ENCODE measurements around the gene CBX1. TPM values are rescaled to one million over a fixed set of nuclear protein-coding genes. Genes with fewer than 3 reads are reported as not detected.
A peak's percentile ranks its signal among the peaks of the same experiment; 100 is the strongest.

CBX1 gene
- total and polyA plus RNA-seq, 2 of the 13 experiments (the other 11 are each of a cell fraction or from before 2014, with no cell fraction given) = 17.8 to 108 TPM

GRCh38 chr17:48048384-48049126 lies 52.7 kb downstream of the CBX1 start (continued):
- TF ChIP-seq MAX (IDR thresholded peaks at IDR 0.05) (peak; percentile 67), SP1 (IDR thresholded peaks at IDR 0.05) (no peak), SP1 (CRISPR knock-in tag; IDR thresholded peaks at IDR 0.05) (peak; percentile 36; the same call in 1 of the 2 replicates), KDM5B (CRISPR knock-in tag; IDR thresholded peaks at IDR 0.05; ENCODE audit: borderline replicate concordance) (peak; percentile 95), HDAC1 (CRISPR knock-in tag; IDR thresholded peaks at IDR 0.05) (peak; percentile 63), ZNF501 (CRISPR knock-in tag; IDR thresholded peaks at IDR 0.05) (peak; percentile 36), KLF12 (CRISPR knock-in tag; IDR thresholded peaks at IDR 0.05; ENCODE audit: borderline replicate concordance) (peak; percentile 75), MZF1 (CRISPR knock-in tag; IDR thresholded peaks at IDR 0.05; ENCODE audit: borderline replicate concordance) (0 out of 2 replicates have a peak, but pooled peaks have one; percentile 2), KLF13 (CRISPR knock-in tag; IDR thresholded peaks at IDR 0.05) (peak; percentile 76; the same call in 1 of the 2 replicates), ZNF891 (CRISPR knock-in tag; IDR thresholded peaks at IDR 0.05) (peak; percentile 38; the same call in 1 of the 2 replicates), CBX5 (CRISPR knock-in tag; IDR thresholded peaks at IDR 0.05; ENCODE audit: borderline replicate concordance) (peak; percentile 4; the same call in 1 of the 2 replicates), ZNF704 (CRISPR knock-in tag; IDR thresholded peaks at IDR 0.05; ENCODE audit: borderline replicate concordance) (no peak), HOXD1 (CRISPR knock-in tag; IDR thresholded peaks at IDR 0.05) (no peak), SNAPC2 (CRISPR knock-in tag; IDR thresholded peaks at IDR 0.05) (peak; percentile 30; the same call in 1 of the 2 replicates), WIZ (CRISPR knock-in tag; IDR thresholded peaks at IDR 0.05) (no peak), TAF1 (CRISPR knock-in tag; IDR thresholded peaks at IDR 0.05) (peak; percentile 92), KDM2A (CRISPR knock-in tag; IDR thresholded peaks at IDR 0.05; ENCODE audit: borderline replicate concordance, low read depth) (peak; percentile 83), ZNF703 (CRISPR knock-in tag; IDR thresholded peaks at IDR 0.05; ENCODE audit: borderline replicate concordance) (no peak; the same call in 1 of the 2 replicates), ZNF317 (CRISPR knock-in tag; IDR thresholded peaks at IDR 0.05) (peak; percentile 50), ZNF746 (CRISPR knock-in tag; IDR thresholded peaks at IDR 0.05) (peak; percentile 32; the same call in 1 of the 2 replicates), PREB (CRISPR knock-in tag; IDR thresholded peaks at IDR 0.05) (no peak), GATAD1 (CRISPR knock-in tag; IDR thresholded peaks at IDR 0.05) (peak; percentile 29), FOSL2 (CRISPR knock-in tag; IDR thresholded peaks at IDR 0.05) (peak; percentile 25), ZNF34 (CRISPR knock-in tag; IDR thresholded peaks at IDR 0.05; ENCODE audit: borderline replicate concordance) (no peak), ARNT2 (CRISPR knock-in tag; IDR thresholded peaks at IDR 0.05; ENCODE audit: low read depth) (peak; percentile 87), SATB2 (CRISPR knock-in tag; IDR thresholded peaks at IDR 0.05) (peak; percentile 46; the same call in 1 of the 2 replicates), ZBTB39 (CRISPR knock-in tag; IDR thresholded peaks at IDR 0.05) (peak; percentile 5; the same call in 1 of the 2 replicates)
